ENCODE results near the gene PAPPA2. TPM values are rescaled to one million over a fixed set of nuclear protein-coding genes. Genes with fewer than 3 reads are reported as not detected.
A peak's percentile ranks its signal among the peaks of the same experiment; 100 is the strongest.

The PAPPA2 gene
- total and polyA plus RNA-seq, 2 of the 4 experiments (the other 2 are of a cell fraction), result 0.10 to 0.18 TPM

DNA sequence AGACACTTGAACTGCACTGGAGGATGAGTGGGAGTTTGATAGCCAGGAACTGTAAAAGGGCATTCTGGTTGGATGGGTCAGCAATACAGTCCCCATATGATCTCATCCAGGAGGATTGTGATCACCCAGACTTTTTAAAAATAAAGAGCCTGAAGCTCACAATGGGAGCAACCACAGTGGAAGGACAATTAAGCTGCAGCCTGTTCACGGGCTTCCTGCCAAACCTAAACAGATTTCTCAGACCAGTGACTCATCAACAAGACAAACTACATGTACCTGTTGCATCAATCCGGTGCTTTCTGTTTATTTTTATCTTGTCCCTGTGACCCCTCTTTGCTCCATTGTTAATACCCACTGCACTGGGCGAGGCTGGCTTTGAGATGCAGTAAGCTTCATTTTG lies 52.3 kb downstream of the PAPPA2 start:
- no peak overlapping the region for H3K56ac ChIP-seq (ENCODE audit: extremely low read depth, insufficient read depth, low read length)
- in situ Hi-C loops (cut with MboI; ENCODE audit: low sequenced_read_pairs), result no loop called here
- WGBS, 2 experiments (ENCODE audit: extremely low coverage in 2 of 2, insufficient read length in 1 of 2), result 0% methylated on average over 1 of the region's 3 CpGs; no CpG with 5 or more reads in 1 of the 2 experiments
- H2BK120ac ChIP-seq (ENCODE audit: low read depth, low read length), result no peak overlapping the region
- no peak overlapping the region for H2BK15ac ChIP-seq (ENCODE audit: low read depth, low read length)
- no peak overlapping the region for H3K4ac ChIP-seq (ENCODE audit: low read depth, low read length)
- no peak for ATAC-seq (ENCODE audit: low read depth)
- TF ChIP-seq MXI1 (IDR thresholded peaks at IDR 0.05; ENCODE audit: borderline replicate concordance, low read depth, low read length) (no peak), CEBPB (IDR thresholded peaks at IDR 0.05; ENCODE audit: low read depth, low read length) (no peak), RFX5 (IDR thresholded peaks at IDR 0.05; ENCODE audit: low read depth, low read length) (no peak), MAZ (IDR thresholded peaks at IDR 0.05; ENCODE audit: borderline replicate concordance, low read depth, low read length) (no peak), RAD21 (IDR thresholded peaks at IDR 0.05; ENCODE audit: low read length) (no peak), POLR2A (IDR thresholded peaks at IDR 0.05; ENCODE audit: low read depth, low read length) (no peak), MAFK (IDR thresholded peaks at IDR 0.05; ENCODE audit: low read depth, low read length) (no peak), NFE2L2 (IDR thresholded peaks at IDR 0.05; ENCODE audit: low read depth, low read length) (no peak), CHD1 (IDR thresholded peaks at IDR 0.05; ENCODE audit: low read depth, low read length) (no peak), BHLHE40 (IDR thresholded peaks at IDR 0.05; ENCODE audit: low read depth, low read length) (no peak), SMC3 (IDR thresholded peaks at IDR 0.05; ENCODE audit: low read depth, low read length) (no peak), RCOR1 (IDR thresholded peaks at IDR 0.05; ENCODE audit: insufficient replicate concordance, low read length) (no peak), FOS (IDR thresholded peaks at IDR 0.05; ENCODE audit: low read depth, low read length) (no peak)
- TF ChIP-seq, protein P1, sequence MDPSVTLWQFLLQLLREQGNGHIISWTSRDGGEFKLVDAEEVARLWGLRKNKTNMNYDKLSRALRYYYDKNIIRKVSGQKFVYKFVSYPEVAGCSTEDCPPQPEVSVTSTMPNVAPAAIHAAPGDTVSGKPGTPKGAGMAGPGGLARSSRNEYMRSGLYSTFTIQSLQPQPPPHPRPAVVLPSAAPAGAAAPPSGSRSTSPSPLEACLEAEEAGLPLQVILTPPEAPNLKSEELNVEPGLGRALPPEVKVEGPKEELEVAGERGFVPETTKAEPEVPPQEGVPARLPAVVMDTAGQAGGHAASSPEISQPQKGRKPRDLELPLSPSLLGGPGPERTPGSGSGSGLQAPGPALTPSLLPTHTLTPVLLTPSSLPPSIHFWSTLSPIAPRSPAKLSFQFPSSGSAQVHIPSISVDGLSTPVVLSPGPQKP (IDR thresholded peaks at IDR 0.05; ENCODE audit: borderline replicate concordance, low read depth, low read length), result no peak
- TF ChIP-seq, protein P2, sequence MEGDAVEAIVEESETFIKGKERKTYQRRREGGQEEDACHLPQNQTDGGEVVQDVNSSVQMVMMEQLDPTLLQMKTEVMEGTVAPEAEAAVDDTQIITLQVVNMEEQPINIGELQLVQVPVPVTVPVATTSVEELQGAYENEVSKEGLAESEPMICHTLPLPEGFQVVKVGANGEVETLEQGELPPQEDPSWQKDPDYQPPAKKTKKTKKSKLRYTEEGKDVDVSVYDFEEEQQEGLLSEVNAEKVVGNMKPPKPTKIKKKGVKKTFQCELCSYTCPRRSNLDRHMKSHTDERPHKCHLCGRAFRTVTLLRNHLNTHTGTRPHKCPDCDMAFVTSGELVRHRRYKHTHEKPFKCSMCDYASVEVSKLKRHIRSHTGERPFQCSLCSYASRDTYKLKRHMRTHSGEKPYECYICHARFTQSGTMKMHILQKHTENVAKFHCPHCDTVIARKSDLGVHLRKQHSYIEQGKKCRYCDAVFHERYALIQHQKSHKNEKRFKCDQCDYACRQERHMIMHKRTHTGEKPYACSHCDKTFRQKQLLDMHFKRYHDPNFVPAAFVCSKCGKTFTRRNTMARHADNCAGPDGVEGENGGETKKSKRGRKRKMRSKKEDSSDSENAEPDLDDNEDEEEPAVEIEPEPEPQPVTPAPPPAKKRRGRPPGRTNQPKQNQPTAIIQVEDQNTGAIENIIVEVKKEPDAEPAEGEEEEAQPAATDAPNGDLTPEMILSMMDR (conservative IDR thresholded peaks at IDR 0.05; ENCODE audit: low read depth, low read length), result no peak
- TF ChIP-seq, protein P3, sequence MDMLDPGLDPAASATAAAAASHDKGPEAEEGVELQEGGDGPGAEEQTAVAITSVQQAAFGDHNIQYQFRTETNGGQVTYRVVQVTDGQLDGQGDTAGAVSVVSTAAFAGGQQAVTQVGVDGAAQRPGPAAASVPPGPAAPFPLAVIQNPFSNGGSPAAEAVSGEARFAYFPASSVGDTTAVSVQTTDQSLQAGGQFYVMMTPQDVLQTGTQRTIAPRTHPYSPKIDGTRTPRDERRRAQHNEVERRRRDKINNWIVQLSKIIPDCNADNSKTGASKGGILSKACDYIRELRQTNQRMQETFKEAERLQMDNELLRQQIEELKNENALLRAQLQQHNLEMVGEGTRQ (IDR thresholded peaks at IDR 0.05; ENCODE audit: low read depth, low read length), result no peak
- no peak overlapping the region for H2BK20ac ChIP-seq (ENCODE audit: low read depth, low read length)
- no peak overlapping the region for H3K27ac ChIP-seq (ENCODE audit: insufficient read depth, low read length)
- POLR2A ChIA-PET (ENCODE audit: unreplicated experiment), result no interaction called here
- no peaks in the 10 kb centered on the region for H3K9me1 ChIP-seq (ENCODE audit: insufficient read depth, low read length)
- peak; percentile 8 for DNase-seq
- no TSS peak for BruUV-seq (replicated peaks)
- H3K4me3 ChIP-seq (ENCODE audit: insufficient read depth, low read depth, low read length), result no peak overlapping the region
- no peak overlapping the region for H2BK5ac ChIP-seq (ENCODE audit: low read depth, low read length, poor library complexity, severe bottlenecking)
- no peak overlapping the region for H4K5ac ChIP-seq (ENCODE audit: low read depth, low read length)
- intact Hi-C loops (cut with micrococcal nuclease), result no loop called here
- H3K36me3 ChIP-seq (ENCODE audit: control insufficient read depth, insufficient read depth, low read length), result no peaks in the 10 kb centered on the region
- no peak overlapping the region for H3K9ac ChIP-seq (ENCODE audit: low read depth, low read length)
- H2AFZ ChIP-seq (replicated peaks; ENCODE audit: low read length, poor library complexity), result no peak overlapping the region
- H3K27me3 ChIP-seq (ENCODE audit: control insufficient read depth, insufficient read depth, low read length), result no peaks in the 10 kb centered on the region
- no peak overlapping the region for H3K4me2 ChIP-seq (ENCODE audit: low read depth, low read length)
- H3K79me1 ChIP-seq (ENCODE audit: low read depth in 1 of 2, low read length in 2 of 2), result no peaks in the 10 kb centered on the region
- H3K14ac ChIP-seq (replicated peaks; ENCODE audit: low read depth, low read length), result no peak overlapping the region
- no peaks in the 10 kb centered on the region for H3K4me1 ChIP-seq (ENCODE audit: control insufficient read depth, insufficient read depth, low read length)
- dilution Hi-C loops (cut with HindIII; ENCODE audit: low sequenced_read_pairs, unreplicated experiment), result no loop called here
- H2AK5ac ChIP-seq (ENCODE audit: low read depth, low read length), result no peak overlapping the region
- H3K9me3 ChIP-seq (ENCODE audit: control insufficient read depth, insufficient read depth, low read length), result peaks cover 6% of the 10 kb centered on the region; the same call in 1 of the 2 replicates
- CTCF ChIA-PET, result interaction anchor here (0.6 kb wide), 1 partner anchor 176 kb away, joined by 3 read pairs; no protein-coding TSS in a partner anchor
- no peak overlapping the region for H4K8ac ChIP-seq (ENCODE audit: low read depth in 2 of 2, low read length in 2 of 2)
- H3K23ac ChIP-seq (ENCODE audit: low read depth, low read length), result no peak overlapping the region
- H3K18ac ChIP-seq (ENCODE audit: low read depth, low read length), result no peak overlapping the region
- H4K20me1 ChIP-seq (ENCODE audit: insufficient read depth, low read length), result no peaks in the 10 kb centered on the region
- H4K91ac ChIP-seq (ENCODE audit: insufficient read depth, low read depth, low read length), result no peak overlapping the region
- no peak overlapping the region for H2AK9ac ChIP-seq (replicated peaks; ENCODE audit: low read depth, low read length, poor library complexity)
